ENCODE measurements around the gene CTAGE8. TPM values are rescaled to one million over a fixed set of nuclear protein-coding genes. Genes with fewer than 3 reads are reported as not detected.
"Not testable (repeated sequence)": the region's sequence is repeated elsewhere in the genome, so short reads cannot be mapped to it uniquely, and the experiment has no call there.

CTAGE8 gene
- total RNA-seq, 1 donor from 2014 or later: 0.51 TPM

DNA sequence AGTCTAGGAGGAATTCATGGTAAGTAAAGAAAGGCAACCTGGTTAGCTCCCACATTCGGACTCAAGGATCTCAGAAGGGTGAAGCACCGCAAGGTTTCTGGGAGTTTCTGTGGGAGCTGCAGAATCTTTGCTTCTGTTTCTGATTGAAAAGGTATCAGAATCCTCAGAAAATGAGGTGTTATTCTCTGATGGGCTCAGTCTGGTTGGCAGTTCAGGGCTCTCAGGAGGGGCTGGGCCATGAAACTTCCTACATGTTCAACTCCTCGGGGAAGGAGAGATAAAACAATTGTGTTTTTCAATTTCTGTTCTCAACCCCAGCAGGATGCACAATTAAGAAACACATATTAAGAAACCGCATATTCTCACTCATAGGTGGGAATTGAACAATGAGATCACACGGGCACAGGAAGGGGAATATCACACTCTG lies 13.6 kb downstream of the CTAGE8 start:
- DNase-seq: no peak

DNA sequence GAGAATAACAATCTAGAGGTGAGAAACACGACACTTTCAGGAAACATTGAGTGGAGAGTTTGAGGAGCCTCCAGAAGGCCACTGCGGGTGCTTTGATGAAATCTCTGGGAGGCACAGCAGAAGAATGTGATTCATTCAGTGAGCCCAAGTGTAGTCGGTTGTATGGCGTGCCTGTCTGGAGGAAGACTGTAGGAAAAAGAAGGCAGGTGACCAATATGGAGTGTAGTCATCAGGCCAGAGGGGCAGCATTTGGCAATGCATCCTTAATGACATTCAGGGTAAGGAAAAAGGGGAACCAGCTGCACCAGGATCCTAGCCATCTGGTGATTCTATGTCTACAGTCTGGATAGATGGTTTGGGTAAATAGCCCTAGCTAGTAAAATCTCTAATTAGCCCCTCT lies 16.8 kb downstream of the CTAGE8 start:
- DNase-seq: not testable (repeated sequence)

DNA sequence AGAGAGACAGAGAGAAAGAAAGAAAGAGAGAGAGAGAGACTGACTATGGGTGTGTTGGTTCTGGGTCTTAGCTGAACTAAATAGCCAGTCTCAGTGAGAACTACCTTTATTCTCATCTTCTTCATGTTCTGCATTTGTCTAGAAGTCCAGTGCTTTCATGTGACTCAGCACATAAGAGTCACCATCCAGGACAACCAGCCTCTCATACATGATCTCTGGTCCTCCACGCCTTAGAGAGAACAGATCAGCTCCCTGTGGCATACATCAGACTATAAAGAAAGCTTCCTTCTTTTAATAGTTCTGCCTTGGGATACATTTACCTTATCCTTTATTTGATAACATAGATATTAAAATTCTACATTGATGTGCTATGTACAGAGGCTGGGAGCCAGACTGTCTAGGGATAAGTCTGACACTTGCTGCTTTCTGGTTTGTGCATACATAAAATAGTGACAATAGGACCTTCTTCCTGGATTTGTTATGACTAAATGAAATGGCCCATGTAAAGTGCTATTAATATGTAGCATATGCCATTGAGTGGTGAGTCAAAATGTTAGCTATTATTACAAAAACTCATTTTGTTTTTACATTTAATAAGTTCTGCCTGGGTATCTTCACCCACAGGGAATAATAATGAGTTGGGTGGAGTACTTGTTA lies 21.3 kb downstream of the CTAGE8 start:
- not testable (repeated sequence) for DNase-seq

DNA sequence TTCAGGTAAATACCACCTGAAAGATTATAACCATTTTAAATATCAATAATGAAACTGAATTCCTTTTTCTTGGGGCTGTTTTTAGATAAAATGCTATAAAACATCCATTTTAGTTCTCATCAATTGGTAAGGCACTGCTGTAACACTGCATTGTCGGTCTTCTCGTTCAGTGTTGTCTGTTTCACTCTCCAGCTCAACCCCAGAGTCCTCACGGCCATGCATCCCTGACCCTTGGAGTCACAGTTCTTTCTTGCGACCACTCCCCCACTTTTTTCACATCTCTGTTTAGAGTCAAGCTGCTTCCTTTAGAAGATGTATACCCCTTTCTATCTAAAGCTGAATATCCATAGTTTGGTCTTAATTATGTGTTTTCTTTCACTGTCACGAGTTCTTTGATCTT lies 22.1 kb downstream of the CTAGE8 start:
- DNase-seq: not testable (repeated sequence)

DNA sequence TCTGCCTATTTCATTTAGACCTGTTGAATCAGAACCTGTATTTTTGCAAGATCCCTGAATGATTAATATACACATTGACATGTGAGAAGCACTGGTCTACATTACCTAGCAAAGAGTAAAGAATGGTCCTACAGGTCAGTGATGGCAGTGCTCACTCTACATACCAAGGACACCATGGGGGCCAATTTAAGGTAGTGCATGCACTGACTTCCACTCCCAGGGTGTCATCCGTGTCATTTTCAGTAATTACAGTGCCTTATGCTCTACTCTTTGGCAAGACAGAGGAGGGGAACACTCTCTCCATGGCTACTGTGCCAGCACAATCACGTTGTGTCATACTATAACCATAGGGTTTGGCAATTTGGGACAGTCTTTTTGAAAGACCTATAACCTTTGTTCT lies 23.7 kb downstream of the CTAGE8 start:
- DNase-seq: not testable (repeated sequence)

DNA sequence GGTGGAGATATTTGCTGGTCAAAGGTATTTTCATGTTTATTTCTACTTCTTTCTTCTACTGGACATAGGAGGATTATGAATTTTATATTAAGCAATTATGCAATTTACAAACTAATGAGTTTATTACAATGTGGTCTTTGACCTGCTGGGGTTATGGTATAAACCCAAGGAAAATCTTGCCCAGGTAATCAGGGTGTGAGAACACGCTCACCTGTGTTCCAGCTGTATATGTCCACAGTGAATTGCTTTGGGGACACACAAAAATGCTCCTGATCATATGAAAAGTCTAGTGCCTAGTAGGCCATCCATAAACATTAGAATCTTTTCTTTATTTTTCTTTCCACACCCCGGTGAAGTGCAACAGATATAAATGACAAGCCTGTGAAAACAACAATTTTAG lies 29.7 kb downstream of the CTAGE8 start, which contains the start of gene OR2A42:
OR2A42 (minus strand) TSS at position 241 of the 400 bp plus-strand sequence. CDS start 6,762 bp downstream, outside the sequence.
- DNase-seq: not testable (repeated sequence)

DNA sequence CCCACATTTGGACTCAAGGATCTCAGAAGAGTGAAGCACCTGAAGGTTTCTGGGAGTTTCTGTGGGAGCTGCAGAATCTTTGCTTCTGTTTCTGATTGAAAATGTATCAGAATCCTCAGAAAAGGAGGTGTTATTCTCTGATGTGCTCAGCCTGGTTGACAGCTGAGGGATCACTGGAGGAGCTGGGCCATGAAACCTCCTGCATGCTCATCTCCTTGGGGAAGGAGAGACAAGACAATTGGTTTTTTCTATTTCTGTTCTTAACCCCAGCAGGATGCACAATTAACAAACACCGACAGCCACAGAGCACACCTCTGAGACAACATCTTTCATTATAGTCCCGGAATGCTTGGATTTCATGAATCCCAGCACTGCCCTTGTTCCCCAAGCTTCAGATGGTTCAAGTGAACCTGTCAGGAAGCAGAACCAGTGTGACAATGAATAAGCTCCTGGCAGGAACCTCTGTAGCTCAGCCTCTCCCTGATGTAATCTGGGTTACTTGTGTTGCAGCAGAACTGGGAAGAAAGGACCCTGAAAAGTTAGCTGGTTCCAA lies 30.5 kb downstream of the CTAGE8 start:
- DNase-seq: not testable (repeated sequence)

DNA sequence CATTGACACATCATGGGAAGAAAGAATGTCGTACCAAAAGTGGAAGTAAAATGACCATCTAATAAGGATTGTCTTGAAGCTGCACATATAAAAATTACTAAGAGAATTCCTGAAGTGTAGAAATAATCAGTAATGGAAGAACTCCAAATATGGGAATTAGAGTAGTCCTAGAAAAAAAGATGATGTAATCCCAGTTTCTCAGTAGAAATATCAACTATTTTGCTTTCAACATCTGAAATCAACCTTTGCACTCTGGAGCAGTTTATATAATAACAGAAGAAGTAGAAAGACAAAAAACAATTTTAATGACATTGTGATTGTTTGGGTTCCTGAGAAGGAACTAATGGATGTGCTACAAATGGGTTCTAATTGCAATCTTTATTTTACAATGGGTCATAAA lies 36.0 kb downstream of the CTAGE8 start:
- DNase-seq: not testable (repeated sequence)

DNA sequence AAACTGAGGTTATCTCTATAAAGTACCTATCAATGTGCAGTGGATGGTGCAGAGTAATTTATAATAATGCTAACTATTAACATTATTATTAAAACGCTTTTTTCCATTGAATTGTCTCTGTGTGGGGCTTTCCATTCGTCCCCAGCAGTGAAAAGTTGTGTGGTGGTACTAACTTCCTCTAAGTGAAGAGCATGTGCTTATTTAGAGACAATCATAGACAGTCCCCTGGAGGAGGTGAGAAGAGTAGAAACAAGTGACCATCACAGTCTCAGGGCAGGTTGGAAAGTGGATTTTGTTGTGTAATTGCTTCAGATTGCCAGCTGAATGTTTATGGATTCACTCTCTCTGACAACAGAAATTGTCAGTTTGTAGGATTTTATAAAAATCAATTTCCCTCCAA lies 38.1 kb downstream of the CTAGE8 start:
- not testable (repeated sequence) for DNase-seq

DNA sequence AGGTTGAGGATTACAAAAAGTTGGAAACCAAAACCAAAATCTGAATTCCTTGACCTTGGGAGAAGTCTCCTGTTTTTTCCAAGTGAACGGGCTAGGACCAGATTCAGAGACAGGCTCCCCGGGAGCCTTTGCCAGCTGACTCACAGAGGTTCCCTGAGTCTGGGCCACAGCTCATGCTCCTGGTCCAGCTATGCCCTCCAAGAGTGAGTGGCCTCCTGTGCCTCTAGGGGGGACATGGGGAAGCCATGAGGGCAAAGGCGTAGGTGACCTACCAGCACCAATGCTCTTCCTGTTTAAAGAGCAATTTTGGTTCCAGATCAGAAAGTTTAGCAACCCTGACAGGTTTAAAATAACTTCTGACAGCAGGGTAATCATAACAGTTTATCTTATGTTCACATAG lies 40.3 kb downstream of the CTAGE8 start:
- not testable (repeated sequence) for DNase-seq

DNA sequence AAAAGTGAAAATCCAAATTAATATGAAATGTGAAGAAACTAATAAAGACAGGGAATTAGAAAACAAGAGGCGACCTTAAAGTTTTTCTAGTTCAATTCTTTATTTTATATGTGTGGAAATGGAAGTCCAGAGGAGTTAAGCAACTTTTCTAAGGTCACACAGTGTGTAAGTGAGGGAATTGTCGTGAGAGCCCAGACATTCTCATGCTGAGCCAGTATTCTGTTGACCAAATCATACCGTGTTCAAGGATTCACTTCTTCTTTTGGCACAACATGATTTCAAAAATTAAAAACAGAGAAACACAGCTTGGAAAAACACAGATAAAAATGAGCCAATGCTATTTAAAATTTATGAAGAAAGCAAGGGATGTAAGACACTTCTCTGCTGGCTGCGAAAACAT lies 42.2 kb downstream of the CTAGE8 start:
- DNase-seq: not testable (repeated sequence)

DNA sequence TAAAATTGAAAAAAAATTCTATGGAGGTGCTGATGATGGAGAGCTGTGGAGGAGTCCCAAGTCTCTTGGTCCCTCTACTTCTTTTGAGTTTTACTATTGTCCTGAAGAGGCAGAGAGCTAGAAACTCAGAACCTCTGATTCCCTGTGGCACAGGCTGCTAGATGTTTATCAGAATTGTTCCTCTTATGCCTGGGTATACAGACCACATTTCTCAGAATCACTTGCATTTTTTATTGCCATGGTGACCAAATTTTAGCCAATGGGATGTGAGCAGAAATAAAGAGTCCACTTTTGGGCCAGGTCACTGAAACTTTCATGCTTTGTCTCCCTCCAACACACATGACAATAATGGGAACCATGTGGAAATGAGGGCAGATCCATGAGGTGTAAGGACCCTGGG lies 45.4 kb downstream of the CTAGE8 start:
- not testable (repeated sequence) for DNase-seq

DNA sequence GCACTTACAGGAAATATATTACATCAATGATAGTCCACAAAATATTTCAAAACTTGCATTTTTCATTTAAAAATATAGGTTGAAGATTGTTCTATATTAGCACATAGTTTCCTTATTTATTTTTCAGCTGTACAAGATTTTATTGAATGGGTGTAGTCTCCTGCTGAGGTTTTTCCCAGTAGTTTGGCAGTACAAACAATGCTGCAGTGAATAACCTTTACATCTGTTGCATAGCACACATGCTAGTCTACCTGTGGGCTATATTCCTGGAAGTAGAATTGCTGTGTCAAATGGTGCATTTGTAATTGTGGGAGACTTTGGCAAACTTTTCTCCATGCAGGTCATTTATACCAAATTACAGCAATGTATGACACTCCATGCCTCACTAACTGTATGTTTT lies 48.6 kb downstream of the CTAGE8 start:
- not testable (repeated sequence) for DNase-seq

DNA sequence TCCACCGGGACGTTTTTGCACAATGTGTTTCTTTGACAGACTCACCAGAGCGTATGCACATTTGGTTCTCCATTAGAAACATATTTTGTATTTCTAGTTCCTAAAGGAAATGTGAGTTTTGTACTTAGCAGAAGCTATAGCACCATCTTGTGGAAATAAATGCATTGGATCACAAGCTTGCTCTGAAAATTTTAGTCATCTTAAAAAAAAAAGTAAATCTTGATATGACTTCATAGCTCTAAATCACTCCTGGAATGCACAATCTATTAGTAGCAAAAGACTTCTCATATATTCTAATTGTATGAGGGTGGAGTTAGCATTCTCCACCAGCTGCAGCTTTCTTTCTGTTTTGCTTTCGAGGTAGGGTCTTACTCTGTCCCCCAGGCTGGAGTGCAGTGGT lies 49.9 kb downstream of the CTAGE8 start:
- not testable (repeated sequence) for DNase-seq

DNA sequence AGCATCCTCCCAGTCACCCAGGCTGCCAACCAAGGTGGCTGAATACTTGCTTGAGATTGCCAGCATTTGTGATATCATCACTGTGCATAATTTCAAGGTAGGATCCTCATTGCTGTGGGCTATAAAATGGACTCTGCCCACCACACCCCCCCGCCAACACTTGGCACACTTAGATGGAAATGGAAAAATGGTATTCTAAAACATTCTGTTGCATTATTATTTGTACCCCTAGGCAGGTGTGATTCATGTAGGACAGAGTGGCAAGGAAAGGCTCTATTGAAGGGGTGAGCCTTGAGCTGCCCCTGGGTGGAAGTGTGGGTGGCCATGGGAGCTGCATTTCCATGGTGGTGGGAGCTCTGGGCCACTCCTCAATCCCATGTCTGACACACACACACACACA lies 50.5 kb downstream of the CTAGE8 start:
- not testable (repeated sequence) for DNase-seq

DNA sequence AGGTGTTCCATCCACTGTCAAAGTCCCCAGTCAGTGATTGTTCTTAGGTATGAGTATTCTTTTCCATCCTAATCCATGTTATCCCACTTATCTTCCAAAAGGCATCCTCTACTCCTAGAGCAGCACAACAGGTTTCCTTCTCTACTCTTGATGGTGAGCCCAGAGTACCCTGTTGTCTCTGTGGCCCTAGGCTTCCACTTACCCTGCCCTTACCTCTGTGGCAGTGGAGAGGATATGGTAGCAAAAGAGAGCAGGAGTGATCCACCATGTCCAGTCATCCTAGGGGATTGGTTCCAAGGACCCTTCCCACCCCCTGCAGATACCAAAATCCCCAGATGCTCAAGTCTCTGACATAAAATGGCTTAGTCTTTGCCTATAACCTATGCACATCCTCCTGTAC lies 51.9 kb downstream of the CTAGE8 start:
- not testable (repeated sequence) for DNase-seq

Other genes starting within 250 kb of the CTAGE8 start
- not detected for gene OR2A5, start 220.3 kb downstream of the CTAGE8 start, total RNA-seq
- not detected for gene OR2A25, start 199.5 kb downstream of the CTAGE8 start, total RNA-seq
- not detected for gene OR2A12, start 183.0 kb downstream of the CTAGE8 start, total RNA-seq
- gene OR2A2, start 159.7 kb downstream of the CTAGE8 start, total RNA-seq: not detected
- gene OR2A14, start 146.1 kb downstream of the CTAGE8 start, total RNA-seq: not detected
- gene CTAGE4, start 85.8 kb downstream of the CTAGE8 start, total RNA-seq: 4.7 TPM
- 4.2 TPM for gene ARHGEF35, start 73.5 kb downstream of the CTAGE8 start, total RNA-seq
- not detected for gene OR2A42, start 29.7 kb downstream of the CTAGE8 start, total RNA-seq
- 8.6 TPM for gene OR2A7, start 4.5 kb downstream of the CTAGE8 start, total RNA-seq
- 0.10 TPM for gene OR2A1, start 43.1 kb upstream of the CTAGE8 start, total RNA-seq
- gene ARHGEF5, start 86.1 kb upstream of the CTAGE8 start, total RNA-seq: 7.4 TPM
- gene NOBOX, start 134.4 kb upstream of the CTAGE8 start, total RNA-seq: not detected

Data from tongue (tissue), 2 donors.